H1 (cell line): ENCODE data around the gene IGSF5. TPM values are rescaled to one million over a fixed set of nuclear protein-coding genes. Genes with fewer than 3 reads are reported as not detected.

ENCODE experiments used
- CTCF ChIA-PET: fragments of 300-600 bp; sonication (Branson Sonifier 250); formaldehyde crosslinking; loops from one replicate; lab custom pipeline; 2021; ENCODE audit not compliant: partially characterized antibody; lab: Charles Lee
- POLR2A ChIA-PET: fragments of 300-600 bp; sonication (Branson Sonifier 250); formaldehyde crosslinking; loops from one replicate; lab custom pipeline; 2021; ENCODE audit warnings: inconsistent platforms; ENCODE audit not compliant: partially characterized antibody; lab: Charles Lee
- DNase-seq, 2 experiments: peaks; one replicate each; pipeline versions ENCODE4 v3.0.0 to v3.0.0-alpha.2; 2010 to 2022; ENCODE audit warnings: low spot score in 2 of 2, low read depth in 1 of 2, mixed read lengths in 1 of 2
- FAIRE-seq: peaks from 2 replicates; lab custom pipeline; 2011; peaks lifted over from hg19 to GRCh38; lab: Jason Lieb, UNC
- H2AFZ ChIP-seq: 2 replicates; pipeline ENCODE4 v1.8.1; 2012; ENCODE audit warnings: low read length, inconsistent platforms
- H2AK5ac ChIP-seq: 2 replicates; pipeline ENCODE4 v1.6.1; 2013; ENCODE audit warnings: low read depth, low read length
- H2BK120ac ChIP-seq: replicated peaks from 2 replicates; pipeline ENCODE3; 2013; ENCODE audit warnings: low read depth, low read length, inconsistent platforms
- H2BK12ac ChIP-seq: 2 replicates; pipeline ENCODE4 v1.6.1; 2013; ENCODE audit warnings: low read depth, low read length
- H2BK15ac ChIP-seq: 2 replicates; pipeline ENCODE4 v1.6.1; 2013; ENCODE audit warnings: low read length
- H2BK20ac ChIP-seq: 2 replicates; pipeline ENCODE4 v1.6.1; 2013; ENCODE audit warnings: low read length
- H2BK5ac ChIP-seq: 2 replicates; pipeline ENCODE4 v1.6.1; 2013; ENCODE audit warnings: low read depth, low read length
- H3K14ac ChIP-seq: 2 replicates; pipeline ENCODE4 v1.6.1; 2013; ENCODE audit warnings: inconsistent platforms; ENCODE audit not compliant: insufficient read length
- H3K18ac ChIP-seq: 2 replicates; pipeline ENCODE4 v1.6.1; 2013; ENCODE audit warnings: low read length; ENCODE audit errors: extremely low read depth
- H3K23ac ChIP-seq: 2 replicates; pipeline ENCODE4 v1.6.1; 2013; ENCODE audit warnings: inconsistent platforms; ENCODE audit not compliant: insufficient read length
- H3K23me2 ChIP-seq: 2 replicates; pipeline ENCODE4 v1.6.1; 2013; ENCODE audit warnings: low read depth, low read length
- H3K27ac ChIP-seq: 2 replicates; pipeline ENCODE4 v1.6.1; 2011; ENCODE audit warnings: low read depth, low read length, inconsistent platforms
- H3K27me3 ChIP-seq, 4 experiments: replicated peaks in 1 of 4; 1 replicate in 1 of 4; 2 replicates in 3 of 4; pipeline versions ENCODE4 v1.6.1 to v1.8.1; 2011 to 2013; ENCODE audit warnings: low read length in 3 of 4, mild to moderate bottlenecking in 3 of 4, inconsistent platforms in 2 of 4, mixed read lengths in 2 of 4, moderate library complexity in 1 of 4; ENCODE audit not compliant: control insufficient read depth in 3 of 4, insufficient read depth in 3 of 4; ENCODE audit errors: extremely low read depth in 1 of 4
- H3K36me3 ChIP-seq, 4 experiments: 2 replicates each; pipeline versions ENCODE4 v1.6.1 to v1.8.1; 2011 to 2013; ENCODE audit warnings: mild to moderate bottlenecking in 4 of 4, low read length in 3 of 4, moderate library complexity in 2 of 4, control low read depth in 1 of 4, inconsistent platforms in 1 of 4; ENCODE audit not compliant: insufficient read depth in 4 of 4, control insufficient read depth in 2 of 4
- H3K4ac ChIP-seq: replicated peaks from 2 replicates; pipeline ENCODE3; 2013; ENCODE audit warnings: low read length, low read depth, mixed read lengths, inconsistent platforms; ENCODE audit not compliant: insufficient read length
- H3K4me1 ChIP-seq, 4 experiments: replicated peaks in 1 of 4; 1 replicate in 1 of 4; 2 replicates in 3 of 4; pipeline versions ENCODE4 v1.6.1 to v1.8.1; 2011 to 2013; ENCODE audit warnings: low read length in 3 of 4, inconsistent platforms in 2 of 4, mixed read lengths in 1 of 4; ENCODE audit not compliant: insufficient read depth in 4 of 4, control insufficient read depth in 3 of 4
- H3K4me2 ChIP-seq, 2 experiments: 2 replicates each; pipeline versions ENCODE4 v1.6.1 to v1.8.1; 2011 to 2013; ENCODE audit warnings: low read depth in 2 of 2, low read length in 2 of 2, control low read depth in 1 of 2, inconsistent platforms in 1 of 2, mild to moderate bottlenecking in 1 of 2; ENCODE audit not compliant: insufficient read depth in 1 of 2
- H3K4me3 ChIP-seq, 4 experiments: fragments of 200-600, 300-600 bp in 1 of 4; sonication (generic), shearing (Covaris generic), sonication (Bioruptor Twin) in 1 of 4; 2 replicates each; pipeline versions ENCODE4 v1.5.1 to v1.8.1; 2011 to 2016; ENCODE audit warnings: low read length in 4 of 4, low read depth in 3 of 4, control low read depth in 2 of 4, inconsistent platforms in 2 of 4, mild to moderate bottlenecking in 2 of 4, mixed read lengths in 1 of 4, moderate library complexity in 1 of 4; ENCODE audit not compliant: insufficient read depth in 2 of 4; ENCODE audit errors: extremely low read depth in 1 of 4
- H3K56ac ChIP-seq: replicated peaks from 2 replicates; pipeline ENCODE3; 2013; ENCODE audit warnings: low read depth, mild to moderate bottlenecking, mixed read lengths, low read length, inconsistent platforms; ENCODE audit not compliant: insufficient read length
- H3K79me1 ChIP-seq: 2 replicates; pipeline ENCODE4 v1.6.1; 2013; ENCODE audit warnings: low read depth, low read length, control low read depth
- H3K79me2 ChIP-seq, 2 experiments: 2 replicates each; pipeline versions ENCODE4 v1.6.1 to v1.8.1; 2012 to 2013; ENCODE audit warnings: low read length in 2 of 2, mild to moderate bottlenecking in 2 of 2, inconsistent platforms in 1 of 2; ENCODE audit not compliant: insufficient read depth in 2 of 2, control insufficient read depth in 1 of 2
- H3K9ac ChIP-seq, 4 experiments: replicated peaks in 1 of 4; 1 replicate in 1 of 4; 2 replicates in 3 of 4; pipeline versions ENCODE4 v1.6.1 to v1.8.1; 2011 to 2013; ENCODE audit warnings: low read depth in 3 of 4, low read length in 3 of 4, control low read depth in 2 of 4, mild to moderate bottlenecking in 2 of 4, moderate library complexity in 2 of 4, inconsistent platforms in 1 of 4; ENCODE audit errors: extremely low read depth in 1 of 4
- H3K9me3 ChIP-seq, 2 experiments: 2 replicates each; pipeline versions ENCODE4 v1.6.1 to v1.8.1; 2012 to 2013; ENCODE audit warnings: mild to moderate bottlenecking in 2 of 2, moderate library complexity in 2 of 2, control low read depth in 1 of 2, inconsistent platforms in 1 of 2, low read depth in 1 of 2, low read length in 1 of 2, mixed read lengths in 1 of 2; ENCODE audit not compliant: insufficient read depth in 2 of 2
- H4K20me1 ChIP-seq, 2 experiments: replicated peaks in 1 of 2; 2 replicates each; pipeline versions ENCODE3 to v1.8.1; 2011 to 2013; ENCODE audit warnings: inconsistent platforms in 2 of 2, low read length in 2 of 2, mild to moderate bottlenecking in 1 of 2; ENCODE audit not compliant: insufficient read depth in 2 of 2, control insufficient read depth in 1 of 2
- H4K5ac ChIP-seq: 2 replicates; pipeline ENCODE4 v1.6.1; 2013; ENCODE audit warnings: low read length, low read depth, mixed read lengths, inconsistent platforms; ENCODE audit not compliant: insufficient read length
- H4K8ac ChIP-seq: 2 replicates; pipeline ENCODE4 v1.8.0; 2013; ENCODE audit warnings: mild to moderate bottlenecking, moderate library complexity, low read length, inconsistent platforms; ENCODE audit not compliant: insufficient read depth; ENCODE audit errors: extremely low read depth
- H4K91ac ChIP-seq: replicated peaks from 2 replicates; pipeline ENCODE3; 2013; ENCODE audit warnings: low read length, mixed read lengths, inconsistent platforms; ENCODE audit not compliant: insufficient read length
- EP300 ChIP-seq, 2 experiments: IDR thresholded peaks; 1 replicate in 1 of 2; 2 replicates in 1 of 2; pipeline ENCODE4 v1.6.1; 2011 to 2012; ENCODE audit warnings: low read depth in 2 of 2, low read length in 2 of 2, mild to moderate bottlenecking in 2 of 2, borderline replicate concordance in 1 of 2, inconsistent platforms in 1 of 2, moderate library complexity in 1 of 2
- TEAD4 ChIP-seq: IDR thresholded peaks from 2 replicates; pipeline ENCODE4 v1.6.1; 2012; ENCODE audit warnings: low read depth, low read length, inconsistent platforms, mixed read lengths
- WGBS, 2 experiments: shearing (Covaris generic) in 1 of 2; methylation state at CpG; one replicate each; pipeline versions ENCODE4 v1.1.6 to v1.1.7; 2013 to 2015; ENCODE audit warnings: low lambda C conversion rate in 2 of 2, mixed read lengths in 2 of 2, inconsistent platforms in 1 of 2, low coverage in 1 of 2, missing lambda C conversion rate in 1 of 2; ENCODE audit not compliant: insufficient replicate concordance in 2 of 2, insufficient coverage in 1 of 2, insufficient read length in 1 of 2; ENCODE audit errors: extremely low coverage in 1 of 2, missing lambda C conversion rate in 1 of 2; 5-methylcytosine and 5-hydroxymethylcytosine counted together
- polyA plus RNA-seq, 7 experiments: library from polyadenylated mRNA; depleted of rRNA in 3 of 7; stranded (reverse) in 5 of 7; unstranded in 2 of 7; fragments of >200 nt in 5 of 7; fragments of 200-250 nt in 2 of 7; gene quantifications; 1 replicate in 5 of 7; 2 replicates in 1 of 7; 4 replicates in 1 of 7; pipeline versions ENCODE4 v1.2.1 to v1.2.3, GENCODE V29; 2011 to 2013; ENCODE audit warnings: missing spikeins in 2 of 7, mixed read lengths in 2 of 7
- total RNA-seq: library from RNA; stranded (reverse); fragmentation: NEBNext Ultra II Directional; extraction: Animal tissue kit (Norgen Biotek cat#: 25700); gene quantifications from 2 replicates; pipeline ENCODE4 v1.2.1, GENCODE V29; 2021

Gene IGSF5
- total and polyA plus RNA-seq, 2 of the 8 experiments (the other 6 are each of a cell fraction or from before 2014, with no cell fraction given): 4.4 to 5.4 TPM

DNA sequence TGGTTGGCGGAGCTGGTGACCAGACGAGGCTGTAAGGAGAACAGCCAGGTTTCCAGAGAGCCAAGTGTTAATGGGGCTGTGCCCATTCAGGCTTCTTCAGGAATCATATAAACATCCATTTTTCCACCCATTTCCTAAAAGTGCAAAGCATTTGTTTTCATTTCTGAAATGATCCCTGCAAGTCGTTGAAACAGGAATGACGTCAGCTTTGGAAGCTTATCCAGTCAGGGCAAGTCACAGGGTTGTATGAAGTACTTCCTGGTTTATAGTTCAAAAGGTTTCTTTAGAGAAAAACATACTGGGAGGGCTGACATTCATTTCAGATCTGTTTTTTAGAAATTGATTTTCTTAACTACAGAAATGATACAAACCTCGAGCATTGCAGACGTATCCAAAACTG lies 29.2 kb downstream of the IGSF5 start:
- H3K23ac ChIP-seq: no peak overlapping the region
- no peak overlapping the region for H3K4ac ChIP-seq

More for the DNA sequence above, 29.2 kb downstream of the IGSF5 start:
- H3K18ac ChIP-seq: no peak overlapping the region
- no peak overlapping the region; the same call in 1 of the 2 replicates for H2AK5ac ChIP-seq
- H3K4me2 ChIP-seq: no peak overlapping the region
- ChIA-PET POLR2A (no interaction called here), CTCF (interaction anchor here (1.0 to 1.6 kb wide), 3 partner anchors 57 to 115 kb away, joined by 3 to 4 read pairs (median 3); no protein-coding TSS in a partner anchor)
- no peaks in the 10 kb centered on the region for H3K27me3 ChIP-seq
- H3K4me1 ChIP-seq: no peaks in the 10 kb centered on the region; a peak in 1 of 7 replicates
- H2BK12ac ChIP-seq: no peak overlapping the region
- no peak overlapping the region for H3K14ac ChIP-seq
- no peak overlapping the region for H2AFZ ChIP-seq
- FAIRE-seq (no peak), DNase-seq (no peak)
- H3K27ac ChIP-seq: no peak overlapping the region
- TF ChIP-seq EP300 (IDR thresholded peaks at IDR 0.05; ENCODE audit: borderline replicate concordance in 1 of 2, low read depth in 2 of 2, low read length in 2 of 2) (no peak), TEAD4 (no peak)
- H3K4me3 ChIP-seq: no peak overlapping the region
- WGBS, 2 experiments: 91% methylated on average over 6 of the region's 6 CpGs; no CpG with 5 or more reads in 1 of the 2 experiments
- no peaks in the 10 kb centered on the region for H3K79me2 ChIP-seq
- H3K36me3 ChIP-seq: no peaks in the 10 kb centered on the region
- no peaks in the 10 kb centered on the region; the same call in 1 of the 2 replicates for H3K79me1 ChIP-seq
- no peaks in the 10 kb centered on the region for H4K20me1 ChIP-seq
- no peak overlapping the region; the same call in 1 of the 2 replicates for H2BK5ac ChIP-seq
- H4K91ac ChIP-seq: no peak overlapping the region
- H2BK120ac ChIP-seq: no peak overlapping the region
- H3K9me3 ChIP-seq: no peaks in the 10 kb centered on the region
- H4K5ac ChIP-seq: no peak overlapping the region
- H3K56ac ChIP-seq: no peak overlapping the region
- H3K23me2 ChIP-seq: no peaks in the 10 kb centered on the region
- no peak overlapping the region for H2BK20ac ChIP-seq
- H3K9ac ChIP-seq: no peak overlapping the region
- H4K8ac ChIP-seq: no peak overlapping the region
- H2BK15ac ChIP-seq: no peak overlapping the region
